ENCODE data around the gene ADAMTS3.
"Not testable (repeated sequence)": the region's sequence is repeated elsewhere in the genome, so short reads cannot be mapped to it uniquely, and the experiment has no call there.

Gene ADAMTS3

GRCh38 chr4:72427057-72427456, 142.0 kb downstream of the ADAMTS3 start:
- no peak for DNase-seq (ENCODE audit: low read depth)
- TF ChIP-seq CTCF (IDR thresholded peaks at IDR 0.05; ENCODE audit: low read depth, low read length, missing control alignments): no peak
- no peak overlapping the region for H3K4me3 ChIP-seq (ENCODE audit: low read depth, low read length)

GRCh38 chr4:72425908-72426307, 143.1 kb downstream of the ADAMTS3 start:
- not testable (repeated sequence) for H3K4me3 ChIP-seq (ENCODE audit: low read depth, low read length); DNase-seq (ENCODE audit: low read depth)

GRCh38 chr4:72424006-72424405, 145.0 kb downstream of the ADAMTS3 start:
- no peak overlapping the region for H3K4me3 ChIP-seq (ENCODE audit: low read depth, low read length)
- DNase-seq (ENCODE audit: low read depth): no peak
- TF ChIP-seq CTCF (IDR thresholded peaks at IDR 0.05; ENCODE audit: low read depth, low read length, missing control alignments): no peak

GRCh38 chr4:72422416-72422815, 146.6 kb downstream of the ADAMTS3 start:
- no peak overlapping the region for H3K4me3 ChIP-seq (ENCODE audit: low read depth, low read length)
- TF ChIP-seq CTCF (IDR thresholded peaks at IDR 0.05; ENCODE audit: low read depth, low read length, missing control alignments): no peak

GRCh38 chr4:72418458-72418857, 150.6 kb downstream of the ADAMTS3 start:
- TF ChIP-seq CTCF (IDR thresholded peaks at IDR 0.05; ENCODE audit: low read depth, low read length, missing control alignments): no peak
- no peak for DNase-seq (ENCODE audit: low read depth)
- no peak overlapping the region for H3K4me3 ChIP-seq (ENCODE audit: low read depth, low read length)

More at GRCh38 chr4:72422416-72422815, 146.6 kb downstream of the ADAMTS3 start:
- no peak for DNase-seq (ENCODE audit: low read depth)

GRCh38 chr4:72410158-72410557, 158.9 kb downstream of the ADAMTS3 start:
- no peak overlapping the region for H3K4me3 ChIP-seq (ENCODE audit: low read depth, low read length)
- DNase-seq (ENCODE audit: low read depth): no peak
- no peak for TF ChIP-seq CTCF (IDR thresholded peaks at IDR 0.05; ENCODE audit: low read depth, low read length, missing control alignments)

GRCh38 chr4:72408568-72408967, 160.5 kb downstream of the ADAMTS3 start:
- no peak overlapping the region for H3K4me3 ChIP-seq (ENCODE audit: low read depth, low read length)
- no peak for DNase-seq (ENCODE audit: low read depth)
- no peak for TF ChIP-seq CTCF (IDR thresholded peaks at IDR 0.05; ENCODE audit: low read depth, low read length, missing control alignments)

GRCh38 chr4:72405417-72405816, 163.6 kb downstream of the ADAMTS3 start:
- no peak for DNase-seq (ENCODE audit: low read depth)
- no peak overlapping the region for H3K4me3 ChIP-seq (ENCODE audit: low read depth, low read length)
- no peak for TF ChIP-seq CTCF (IDR thresholded peaks at IDR 0.05; ENCODE audit: low read depth, low read length, missing control alignments)
